Naive B cell (primary cell): ENCODE data around the gene TENM4. TPM values are rescaled to one million over a fixed set of nuclear protein-coding genes. Genes with fewer than 3 reads are reported as not detected.
A peak's percentile ranks its signal among the peaks of the same experiment; 100 is the strongest.
"Not testable (repeated sequence)": the region's sequence is repeated elsewhere in the genome, so short reads cannot be mapped to it uniquely, and the experiment has no call there.

Experiments used
- ATAC-seq, 2 donors: fragments of 150-1000 bp; cut with Tn5 transposase; 2 replicates each; pipeline ENCODE4 v1.10.0; 2021; ENCODE audit warnings: low read depth in 2 of 2, mild to moderate bottlenecking in 2 of 2, moderate library complexity in 2 of 2
- DNase-seq: peaks from one replicate; pipeline ENCODE4 v3.0.0; 2022
- H3K27ac Mint-ChIP-seq, 6 donors: one replicate each; pipeline ENCODE4 v1.8.0; 2020 to 2022; ENCODE audit warnings: mild to moderate bottlenecking in 6 of 6, mixed read lengths in 6 of 6, moderate library complexity in 5 of 6, inconsistent platforms in 2 of 6
- H3K27me3 Mint-ChIP-seq, 3 donors: one replicate each; pipeline ENCODE4 v1.8.0; 2021 to 2022; ENCODE audit warnings: mixed read lengths in 3 of 3, mild to moderate bottlenecking in 1 of 3
- H3K36me3 Mint-ChIP-seq, 2 donors: one replicate each; pipeline ENCODE4 v1.8.0; 2020 to 2022; ENCODE audit warnings: mixed read lengths in 2 of 2, inconsistent platforms in 1 of 2, mild to moderate bottlenecking in 1 of 2
- H3K4me1 Mint-ChIP-seq, 3 donors: one replicate each; pipeline ENCODE4 v1.8.0; 2020 to 2022; ENCODE audit warnings: mixed read lengths in 3 of 3, inconsistent platforms in 1 of 3, mild to moderate bottlenecking in 1 of 3, moderate library complexity in 1 of 3
- H3K4me3 Mint-ChIP-seq, 8 donors: one replicate each; pipeline ENCODE4 v1.8.0; 2020 to 2022; ENCODE audit warnings: mild to moderate bottlenecking in 8 of 8, mixed read lengths in 8 of 8, moderate library complexity in 8 of 8, inconsistent platforms in 2 of 8
- H3K9me3 Mint-ChIP-seq, 7 donors: one replicate each; pipeline ENCODE4 v1.8.0; 2020 to 2022; ENCODE audit warnings: mixed read lengths in 7 of 7, mild to moderate bottlenecking in 5 of 7, inconsistent platforms in 2 of 7, moderate library complexity in 1 of 7
- polyA plus RNA-seq, 6 donors: library from polyadenylated mRNA; unstranded; fragments of 300-500 nt; fragmentation: Illumina TruSeq; gene quantifications; one replicate each; pipeline ENCODE4 v1.2.3, GENCODE V29; 2021; ENCODE audit warnings: low read depth in 6 of 6

The TENM4 gene
- polyA plus RNA-seq, 6 donors from 2014 or later: 3.8 TPM; not detected in 5

- H3K36me3 Mint-ChIP-seq: no peaks in the 10 kb centered on the region
- peaks cover 17 to 30% (median 29%) of the 10 kb centered on the region in 3 donors for H3K27me3 Mint-ChIP-seq
- no peaks in the 10 kb centered on the region for H3K4me1 Mint-ChIP-seq
- no peak overlapping the region for H3K27ac Mint-ChIP-seq
- DNase-seq: no peak
- H3K9me3 Mint-ChIP-seq: peaks cover 0 to 4% (median 0%) of the 10 kb centered on the region in 7 donors
- no peak overlapping the region for H3K4me3 Mint-ChIP-seq
- no peak for ATAC-seq
Observed at GRCh38 chr11:78838417-78838816, 602.4 kb downstream of the TENM4 start.

- no peak for DNase-seq
- Mint-ChIP-seq H3K27ac (no peak overlapping the region), H3K9me3 (peaks cover 0 to 4% (median 0%) of the 10 kb centered on the region in 7 donors), H3K4me1 (no peaks in the 10 kb centered on the region), H3K27me3 (peaks cover 0 to 20% (median 16%) of the 10 kb centered on the region in 3 donors), H3K4me3 (no peak overlapping the region), H3K36me3 (no peaks in the 10 kb centered on the region)
- no peak for ATAC-seq
Observed at GRCh38 chr11:78835646-78836045, 605.2 kb downstream of the TENM4 start.

GRCh38 chr11:78834886-78835285, 605.9 kb downstream of the TENM4 start:
- H3K36me3 Mint-ChIP-seq: no peaks in the 10 kb centered on the region
- peaks cover 0 to 15% (median 14%) of the 10 kb centered on the region in 3 donors for H3K27me3 Mint-ChIP-seq
- peaks cover 0 to 4% (median 0%) of the 10 kb centered on the region in 7 donors for H3K9me3 Mint-ChIP-seq
- H3K27ac Mint-ChIP-seq: no peak overlapping the region
- ATAC-seq (no peak), DNase-seq (no peak)
- H3K4me3 Mint-ChIP-seq: no peak overlapping the region
- no peaks in the 10 kb centered on the region for H3K4me1 Mint-ChIP-seq

GRCh38 chr11:78833237-78833636, 607.6 kb downstream of the TENM4 start:
- peaks cover 0 to 4% (median 0%) of the 10 kb centered on the region in 7 donors for H3K9me3 Mint-ChIP-seq
- no peak overlapping the region for H3K4me3 Mint-ChIP-seq
- DNase-seq: no peak
- no peaks in the 10 kb centered on the region for H3K36me3 Mint-ChIP-seq
- H3K27me3 Mint-ChIP-seq: peaks cover 0 to 16% (median 15%) of the 10 kb centered on the region in 3 donors
- peak overlapping the region in 1 of 6 donors; percentile 15 for H3K27ac Mint-ChIP-seq
- H3K4me1 Mint-ChIP-seq: no peaks in the 10 kb centered on the region
- no peak for ATAC-seq

GRCh38 chr11:78832226-78832947, 608.4 kb downstream of the TENM4 start:
- H3K4me1 Mint-ChIP-seq: no peaks in the 10 kb centered on the region
- H3K4me3 Mint-ChIP-seq: no peak overlapping the region
- no peaks in the 10 kb centered on the region for H3K36me3 Mint-ChIP-seq
- peaks cover 0 to 4% (median 0%) of the 10 kb centered on the region in 7 donors for H3K9me3 Mint-ChIP-seq
- DNase-seq (no peak), ATAC-seq (no peak)
- peaks cover 7 to 25% (median 15%) of the 10 kb centered on the region in 3 donors for H3K27me3 Mint-ChIP-seq
- H3K27ac Mint-ChIP-seq: no peak overlapping the region

- ATAC-seq (no peak), DNase-seq (no peak)
- Mint-ChIP-seq H3K4me1 (no peaks in the 10 kb centered on the region), H3K27me3 (peaks cover 7 to 25% (median 9%) of the 10 kb centered on the region in 3 donors), H3K36me3 (no peaks in the 10 kb centered on the region), H3K4me3 (no peak overlapping the region), H3K9me3 (peaks cover 0 to 4% (median 0%) of the 10 kb centered on the region in 7 donors), H3K27ac (no peak overlapping the region)
Observed at GRCh38 chr11:78831571-78831970, 609.3 kb downstream of the TENM4 start.

GRCh38 chr11:78830277-78830819, 610.5 kb downstream of the TENM4 start:
- Mint-ChIP-seq H3K36me3 (no peaks in the 10 kb centered on the region), H3K9me3 (no peaks in the 10 kb centered on the region), H3K27ac (no peak overlapping the region), H3K4me1 (no peaks in the 10 kb centered on the region), H3K27me3 (peaks cover 6 to 25% (median 7%) of the 10 kb centered on the region in 3 donors), H3K4me3 (peak overlapping the region in 1 of 8 donors; percentile 36)
- DNase-seq (no peak), ATAC-seq (no peak)

GRCh38 chr11:78829146-78829545, 611.7 kb downstream of the TENM4 start:
- Mint-ChIP-seq H3K27ac (no peak overlapping the region), H3K4me3 (no peak overlapping the region), H3K27me3 (peaks cover 5 to 20% (median 7%) of the 10 kb centered on the region in 3 donors), H3K9me3 (no peaks in the 10 kb centered on the region), H3K4me1 (no peaks in the 10 kb centered on the region), H3K36me3 (no peaks in the 10 kb centered on the region)
- no peak for DNase-seq
- no peak for ATAC-seq

GRCh38 chr11:78828676-78829075, 612.2 kb downstream of the TENM4 start:
- Mint-ChIP-seq H3K4me1 (no peaks in the 10 kb centered on the region), H3K27ac (no peak overlapping the region), H3K27me3 (peaks cover 5 to 20% (median 7%) of the 10 kb centered on the region in 3 donors), H3K36me3 (no peaks in the 10 kb centered on the region), H3K4me3 (no peak overlapping the region), H3K9me3 (no peaks in the 10 kb centered on the region)
- DNase-seq (no peak), ATAC-seq (no peak)

- not testable (repeated sequence) for H3K36me3 Mint-ChIP-seq, H3K4me1 Mint-ChIP-seq, H3K4me3 Mint-ChIP-seq, H3K9me3 Mint-ChIP-seq, ATAC-seq, H3K27ac Mint-ChIP-seq, DNase-seq
- peaks cover 0 to 15% (median 7%) of the 10 kb centered on the region in 3 donors for H3K27me3 Mint-ChIP-seq
Observed at GRCh38 chr11:78827291-78827690, 613.5 kb downstream of the TENM4 start.

- Mint-ChIP-seq H3K4me1 (no peaks in the 10 kb centered on the region), H3K27me3 (peaks cover 3 to 15% (median 7%) of the 10 kb centered on the region in 3 donors), H3K27ac (no peak overlapping the region), H3K9me3 (no peaks in the 10 kb centered on the region), H3K36me3 (no peaks in the 10 kb centered on the region), H3K4me3 (no peak overlapping the region)
- DNase-seq: no peak
- ATAC-seq: no peak
Observed at GRCh38 chr11:78825591-78826020, 615.2 kb downstream of the TENM4 start.

- H3K27ac Mint-ChIP-seq: no peak overlapping the region
- no peaks in the 10 kb centered on the region for H3K36me3 Mint-ChIP-seq
- ATAC-seq (no peak), DNase-seq (no peak)
- H3K27me3 Mint-ChIP-seq: peaks cover 3 to 15% (median 7%) of the 10 kb centered on the region in 3 donors
- H3K4me1 Mint-ChIP-seq: no peaks in the 10 kb centered on the region
- no peaks in the 10 kb centered on the region for H3K9me3 Mint-ChIP-seq
- H3K4me3 Mint-ChIP-seq: no peak overlapping the region
Observed at GRCh38 chr11:78823588-78823987, 617.2 kb downstream of the TENM4 start.

- no peaks in the 10 kb centered on the region for H3K4me1 Mint-ChIP-seq
- no peaks in the 10 kb centered on the region for H3K36me3 Mint-ChIP-seq
- no peaks in the 10 kb centered on the region for H3K9me3 Mint-ChIP-seq
- peaks cover 3 to 11% (median 6%) of the 10 kb centered on the region in 3 donors for H3K27me3 Mint-ChIP-seq
- H3K4me3 Mint-ChIP-seq: no peak overlapping the region
- ATAC-seq (no peak), DNase-seq (no peak)
- no peak overlapping the region for H3K27ac Mint-ChIP-seq
Observed at GRCh38 chr11:78822931-78823423, 617.9 kb downstream of the TENM4 start.
